Hepatocyte (in vitro differentiated cells): Measurements from ENCODE around the gene ARRB2. TPM values are rescaled to one million over a fixed set of nuclear protein-coding genes. Genes with fewer than 3 reads are reported as not detected.

Experiments used
- DNase-seq: peaks from one replicate; pipeline ENCODE4 v3.0.0-alpha.2; 2016; ENCODE audit warnings: low spot score
- H2AFZ ChIP-seq: fragments of 200-600 bp; sonication (generic); 2 replicates; pipeline ENCODE4 v1.6.0; 2016; ENCODE audit warnings: antibody characterized with exemption, mild to moderate bottlenecking
- H3K27ac ChIP-seq: fragments of 200-600 bp; sonication (generic); 2 replicates; pipeline ENCODE4 v1.5.1; 2016; ENCODE audit warnings: mild to moderate bottlenecking
- H3K27me3 ChIP-seq: fragments of 200-600 bp; sonication (generic); 2 replicates; pipeline ENCODE4 v1.6.1; 2016
- H3K36me3 ChIP-seq: fragments of 200-600 bp; sonication (generic); replicated peaks from 2 replicates; pipeline ENCODE4 v1.5.1; 2016; ENCODE audit warnings: low read depth; ENCODE audit not compliant: insufficient read depth
- H3K4me1 ChIP-seq: fragments of 200-600 bp; sonication (generic); 2 replicates; pipeline ENCODE4 v1.5.1; 2016; ENCODE audit warnings: mild to moderate bottlenecking, moderate library complexity; ENCODE audit not compliant: insufficient read depth
- H3K4me2 ChIP-seq: fragments of 200-600 bp; sonication (generic); 2 replicates; pipeline ENCODE4 v1.6.0; 2016
- H3K4me3 ChIP-seq: fragments of 200-600 bp; sonication (generic); 2 replicates; pipeline ENCODE4 v1.5.1; 2016; ENCODE audit warnings: mild to moderate bottlenecking
- H3K79me2 ChIP-seq: fragments of 200-600 bp; sonication (generic); 2 replicates; pipeline ENCODE4 v1.6.0; 2017; ENCODE audit warnings: mild to moderate bottlenecking
- H3K9me2 ChIP-seq: fragments of 200-600 bp; sonication (generic); replicated peaks from 2 replicates; pipeline ENCODE4 v1.6.0; 2017; ENCODE audit warnings: mild to moderate bottlenecking; ENCODE audit not compliant: insufficient read depth
- H3K9me3 ChIP-seq: fragments of 200-600 bp; sonication (generic); 2 replicates; pipeline ENCODE4 v1.5.1; 2016; ENCODE audit warnings: low read depth, mild to moderate bottlenecking
- H4K20me1 ChIP-seq: fragments of 200-600 bp; sonication (generic); 2 replicates; pipeline ENCODE4 v1.6.0; 2016; ENCODE audit warnings: mild to moderate bottlenecking; ENCODE audit not compliant: insufficient read depth, poor library complexity, severe bottlenecking
- CTCF ChIP-seq: fragments of 200-600 bp; sonication (generic); IDR thresholded peaks from 2 replicates; pipeline ENCODE4 v1.5.1; 2016; ENCODE audit warnings: antibody characterized with exemption, mild to moderate bottlenecking; ENCODE audit not compliant: poor library complexity
- EZH2 ChIP-seq: fragments of 200-600 bp; sonication (generic); IDR thresholded peaks from 2 replicates; pipeline ENCODE4 v1.6.1; 2016; ENCODE audit warnings: antibody characterized with exemption, mild to moderate bottlenecking, borderline replicate concordance
- EZH2phosphoT487 ChIP-seq: fragments of 200-600 bp; sonication (generic); IDR thresholded peaks from one replicate; pipeline ENCODE4 v1.6.1; 2018; ENCODE audit warnings: antibody characterized with exemption, mild to moderate bottlenecking, low read depth, moderate library complexity; ENCODE audit not compliant: unreplicated experiment, severe bottlenecking
- WGBS: methylation state at CpG from one replicate; pipeline ENCODE4 v1.1.6; 2016; ENCODE audit warnings: low lambda C conversion rate; ENCODE audit errors: missing lambda C conversion rate; 5-methylcytosine and 5-hydroxymethylcytosine counted together
- polyA plus RNA-seq: library from polyadenylated mRNA; unstranded; fragments of >200 nt; fragmentation: Nextera tagmentation; extraction: Ambion mirVana; gene quantifications from 2 replicates; pipeline ENCODE4 v1.2.1, GENCODE V29; 2016
- total RNA-seq: library from RNA; depleted of rRNA; stranded (reverse); fragments of >200 nt; gene quantifications from 2 replicates; pipeline ENCODE4 v1.2.3, GENCODE V29; 2014

ARRB2 gene
- total and polyA plus RNA-seq, 2 experiments from 2014 or later, result 15.3 to 20.0 TPM

GRCh38 chr17:4733073-4733531 lies 22.7 kb downstream of the ARRB2 start:
- H3K4me1 ChIP-seq, result peaks cover 3% of the 10 kb centered on the region
- H3K9me3 ChIP-seq, result no peaks in the 10 kb centered on the region
- WGBS, result 91% methylated on average over 6 of the region's 6 CpGs
- H3K4me3 ChIP-seq, result no peak overlapping the region
- H3K27ac ChIP-seq, result no peak overlapping the region
- peaks cover 3% of the 10 kb centered on the region for H3K27me3 ChIP-seq
- H3K36me3 ChIP-seq, result no peaks in the 10 kb centered on the region
- no peaks in the 10 kb centered on the region for H4K20me1 ChIP-seq
- no peaks in the 10 kb centered on the region for H3K9me2 ChIP-seq
- H3K4me2 ChIP-seq, result no peak overlapping the region
- H3K79me2 ChIP-seq, result peaks cover 5% of the 10 kb centered on the region
- no peak overlapping the region for H2AFZ ChIP-seq
- TF ChIP-seq EZH2 (no peak), EZH2phosphoT487 (no peak), CTCF (no peak)
- DNase-seq, result peak; percentile 17

- Histone ChIP-seq H2AFZ (no peak overlapping the region), H3K4me1 (peaks cover 5% of the 10 kb centered on the region), H3K36me3 (no peaks in the 10 kb centered on the region), H3K4me2 (no peak overlapping the region), H3K79me2 (peaks cover 5% of the 10 kb centered on the region), H3K4me3 (no peak overlapping the region), H3K27me3 (peaks cover 4% of the 10 kb centered on the region), H3K9me3 (no peaks in the 10 kb centered on the region), H4K20me1 (no peaks in the 10 kb centered on the region), H3K27ac (no peak overlapping the region), H3K9me2 (no peaks in the 10 kb centered on the region)
- peak; percentile 16 for DNase-seq
- 82% methylated on average over 8 of the region's 8 CpGs for WGBS
- TF ChIP-seq EZH2, result no peak
- TF ChIP-seq CTCF, result no peak
- TF ChIP-seq EZH2phosphoT487, result no peak
Observed at GRCh38 chr17:4734857-4735475, 24.5 kb downstream of the ARRB2 start.

- Histone ChIP-seq H3K4me3 (no peak overlapping the region), H4K20me1 (no peaks in the 10 kb centered on the region), H3K79me2 (peaks cover 5% of the 10 kb centered on the region), H3K27ac (peak overlapping the region; percentile 49), H2AFZ (no peak overlapping the region), H3K4me2 (no peak overlapping the region), H3K9me3 (no peaks in the 10 kb centered on the region), H3K4me1 (peaks cover 5% of the 10 kb centered on the region), H3K36me3 (no peaks in the 10 kb centered on the region), H3K9me2 (no peaks in the 10 kb centered on the region), H3K27me3 (peaks cover 12% of the 10 kb centered on the region)
- WGBS, result 69% methylated on average over 9 of the region's 9 CpGs
- TF ChIP-seq EZH2 (no peak), EZH2phosphoT487 (no peak), CTCF (no peak)
- DNase-seq, result no peak
Observed at GRCh38 chr17:4735876-4736651, 25.6 kb downstream of the ARRB2 start.
